ENCODE results near the gene KCNH1.

The KCNH1 gene

GRCh38 chr1:210935905-210936304 is 198.0 kb downstream of the KCNH1 start:
- H3K27ac ChIP-seq (ENCODE audit: insufficient read depth, low read depth, low read length, poor library complexity, severe bottlenecking): no peak overlapping the region
- no peak overlapping the region for H3K4me3 ChIP-seq (ENCODE audit: insufficient read depth, low read depth, low read length)
- no peaks in the 10 kb centered on the region for H3K27me3 ChIP-seq (ENCODE audit: control insufficient read depth, insufficient read depth, low read length, poor library complexity, severe bottlenecking)
- WGBS, 2 experiments: 91 to 93% methylated on average over 4 of the region's 4 CpGs
- H3K4me1 ChIP-seq (ENCODE audit: control insufficient read depth, insufficient read depth, low read length): no peaks in the 10 kb centered on the region
- no peaks in the 10 kb centered on the region for H3K36me3 ChIP-seq (ENCODE audit: control insufficient read depth, insufficient read depth, low read length)
- H3K9me3 ChIP-seq (ENCODE audit: control insufficient read depth, low read length): no peaks in the 10 kb centered on the region

GRCh38 chr1:210932104-210932503 is 201.8 kb downstream of the KCNH1 start:
- H3K9me3 ChIP-seq (ENCODE audit: control insufficient read depth, low read length): no peaks in the 10 kb centered on the region
- H3K36me3 ChIP-seq (ENCODE audit: control insufficient read depth, insufficient read depth, low read length): no peaks in the 10 kb centered on the region
- no peaks in the 10 kb centered on the region for H3K4me1 ChIP-seq (ENCODE audit: control insufficient read depth, insufficient read depth, low read length)
- no peak overlapping the region for H3K27ac ChIP-seq (ENCODE audit: insufficient read depth, low read depth, low read length, poor library complexity, severe bottlenecking)
- no peak overlapping the region for H3K4me3 ChIP-seq (ENCODE audit: insufficient read depth, low read depth, low read length)
- H3K27me3 ChIP-seq (ENCODE audit: control insufficient read depth, insufficient read depth, low read length, poor library complexity, severe bottlenecking): no peaks in the 10 kb centered on the region

- no peak overlapping the region for H3K27ac ChIP-seq (ENCODE audit: insufficient read depth, low read depth, low read length, poor library complexity, severe bottlenecking)
These were observed 211.3 kb downstream of the KCNH1 start for GRCh38 chr1:210922666-210923065.

GRCh38 chr1:210920716-210921694 is 212.9 kb downstream of the KCNH1 start:
- Histone ChIP-seq H3K4me3 (ENCODE audit: insufficient read depth, low read depth, low read length) (no peak overlapping the region), H3K36me3 (ENCODE audit: control insufficient read depth, insufficient read depth, low read length) (no peaks in the 10 kb centered on the region), H3K27me3 (ENCODE audit: control insufficient read depth, insufficient read depth, low read length, poor library complexity, severe bottlenecking) (no peaks in the 10 kb centered on the region), H3K27ac (ENCODE audit: insufficient read depth, low read depth, low read length, poor library complexity, severe bottlenecking) (no peak overlapping the region), H3K9me3 (ENCODE audit: control insufficient read depth, low read length) (no peaks in the 10 kb centered on the region), H3K4me1 (ENCODE audit: control insufficient read depth, insufficient read depth, low read length) (peaks cover 5% of the 10 kb centered on the region)
- WGBS, 2 experiments: 95 to 96% methylated on average over 5 of the region's 5 CpGs

More at GRCh38 chr1:210922666-210923065, 211.3 kb downstream of the KCNH1 start:
- H3K36me3 ChIP-seq (ENCODE audit: control insufficient read depth, insufficient read depth, low read length): no peaks in the 10 kb centered on the region
- peaks cover 2% of the 10 kb centered on the region for H3K4me1 ChIP-seq (ENCODE audit: control insufficient read depth, insufficient read depth, low read length)
- H3K4me3 ChIP-seq (ENCODE audit: insufficient read depth, low read depth, low read length): no peak overlapping the region
- H3K27me3 ChIP-seq (ENCODE audit: control insufficient read depth, insufficient read depth, low read length, poor library complexity, severe bottlenecking): no peaks in the 10 kb centered on the region
- H3K9me3 ChIP-seq (ENCODE audit: control insufficient read depth, low read length): no peaks in the 10 kb centered on the region

- Histone ChIP-seq H3K36me3 (ENCODE audit: control insufficient read depth, insufficient read depth, low read length) (no peaks in the 10 kb centered on the region), H3K27ac (ENCODE audit: insufficient read depth, low read depth, low read length, poor library complexity, severe bottlenecking) (no peak overlapping the region), H3K9me3 (ENCODE audit: control insufficient read depth, low read length) (no peaks in the 10 kb centered on the region), H3K4me3 (ENCODE audit: insufficient read depth, low read depth, low read length) (no peak overlapping the region), H3K27me3 (ENCODE audit: control insufficient read depth, insufficient read depth, low read length, poor library complexity, severe bottlenecking) (no peaks in the 10 kb centered on the region), H3K4me1 (ENCODE audit: control insufficient read depth, insufficient read depth, low read length) (peaks cover 5% of the 10 kb centered on the region)
These were observed 213.7 kb downstream of the KCNH1 start for GRCh38 chr1:210920258-210920657.

- H3K4me1 ChIP-seq (ENCODE audit: control insufficient read depth, insufficient read depth, low read length): peaks cover 5% of the 10 kb centered on the region
- no peak overlapping the region for H3K27ac ChIP-seq (ENCODE audit: insufficient read depth, low read depth, low read length, poor library complexity, severe bottlenecking)
- H3K36me3 ChIP-seq (ENCODE audit: control insufficient read depth, insufficient read depth, low read length): no peaks in the 10 kb centered on the region
- WGBS, 2 experiments: 35 to 71% methylated on average over 1 of the region's 1 CpG
- no peaks in the 10 kb centered on the region for H3K9me3 ChIP-seq (ENCODE audit: control insufficient read depth, low read length)
- H3K4me3 ChIP-seq (ENCODE audit: insufficient read depth, low read depth, low read length): no peak overlapping the region
- no peaks in the 10 kb centered on the region for H3K27me3 ChIP-seq (ENCODE audit: control insufficient read depth, insufficient read depth, low read length, poor library complexity, severe bottlenecking)
These were observed 215.1 kb downstream of the KCNH1 start for GRCh38 chr1:210918893-210919292.

GRCh38 chr1:210917560-210918169 is 216.3 kb downstream of the KCNH1 start:
- peaks cover 5% of the 10 kb centered on the region for H3K4me1 ChIP-seq (ENCODE audit: control insufficient read depth, insufficient read depth, low read length)
- H3K4me3 ChIP-seq (ENCODE audit: insufficient read depth, low read depth, low read length): no peak overlapping the region
- peak overlapping the region; percentile 11 for H3K27ac ChIP-seq (ENCODE audit: insufficient read depth, low read depth, low read length, poor library complexity, severe bottlenecking)
- no peaks in the 10 kb centered on the region for H3K9me3 ChIP-seq (ENCODE audit: control insufficient read depth, low read length)
- no peaks in the 10 kb centered on the region for H3K27me3 ChIP-seq (ENCODE audit: control insufficient read depth, insufficient read depth, low read length, poor library complexity, severe bottlenecking)
- H3K36me3 ChIP-seq (ENCODE audit: control insufficient read depth, insufficient read depth, low read length): no peaks in the 10 kb centered on the region
- WGBS, 2 experiments: 67 to 80% methylated on average over 4 of the region's 4 CpGs

GRCh38 chr1:210916548-210916947 is 217.4 kb downstream of the KCNH1 start:
- Histone ChIP-seq H3K4me1 (ENCODE audit: control insufficient read depth, insufficient read depth, low read length) (peaks cover 5% of the 10 kb centered on the region), H3K27ac (ENCODE audit: insufficient read depth, low read depth, low read length, poor library complexity, severe bottlenecking) (no peak overlapping the region), H3K36me3 (ENCODE audit: control insufficient read depth, insufficient read depth, low read length) (no peaks in the 10 kb centered on the region), H3K27me3 (ENCODE audit: control insufficient read depth, insufficient read depth, low read length, poor library complexity, severe bottlenecking) (no peaks in the 10 kb centered on the region), H3K4me3 (ENCODE audit: insufficient read depth, low read depth, low read length) (no peak overlapping the region), H3K9me3 (ENCODE audit: control insufficient read depth, low read length) (no peaks in the 10 kb centered on the region)
- 92 to 96% methylated on average over 4 of the region's 4 CpGs for WGBS, 2 experiments

GRCh38 chr1:210915890-210916507 is 217.9 kb downstream of the KCNH1 start:
- no peak overlapping the region for H3K4me3 ChIP-seq (ENCODE audit: insufficient read depth, low read depth, low read length)
- 97% methylated on average over 6 of the region's 6 CpGs for WGBS, 2 experiments
- H3K9me3 ChIP-seq (ENCODE audit: control insufficient read depth, low read length): no peaks in the 10 kb centered on the region
- H3K27ac ChIP-seq (ENCODE audit: insufficient read depth, low read depth, low read length, poor library complexity, severe bottlenecking): no peak overlapping the region
- no peaks in the 10 kb centered on the region for H3K27me3 ChIP-seq (ENCODE audit: control insufficient read depth, insufficient read depth, low read length, poor library complexity, severe bottlenecking)
- no peaks in the 10 kb centered on the region for H3K36me3 ChIP-seq (ENCODE audit: control insufficient read depth, insufficient read depth, low read length)
- H3K4me1 ChIP-seq (ENCODE audit: control insufficient read depth, insufficient read depth, low read length): peaks cover 5% of the 10 kb centered on the region

- Histone ChIP-seq H3K4me3 (ENCODE audit: insufficient read depth, low read depth, low read length) (no peak overlapping the region), H3K4me1 (ENCODE audit: control insufficient read depth, insufficient read depth, low read length) (peaks cover 4% of the 10 kb centered on the region), H3K27ac (ENCODE audit: insufficient read depth, low read depth, low read length, poor library complexity, severe bottlenecking) (no peak overlapping the region), H3K9me3 (ENCODE audit: control insufficient read depth, low read length) (no peaks in the 10 kb centered on the region), H3K27me3 (ENCODE audit: control insufficient read depth, insufficient read depth, low read length, poor library complexity, severe bottlenecking) (no peaks in the 10 kb centered on the region), H3K36me3 (ENCODE audit: control insufficient read depth, insufficient read depth, low read length) (no peaks in the 10 kb centered on the region)
- 94 to 95% methylated on average over 2 of the region's 2 CpGs for WGBS, 2 experiments
These were observed 221.2 kb downstream of the KCNH1 start for GRCh38 chr1:210912752-210913151.

Data from ectodermal cell (in vitro differentiated cells).